ENCODE measurements around the gene RBM19.

GRCh38 chr12:113782873-113783272 lies 183.3 kb downstream of the RBM19 start:
- no peak for TF ChIP-seq CTCF (IDR thresholded peaks at IDR 0.05; ENCODE audit: low read depth, low read length, missing input control)
- TF ChIP-seq, protein P1, sequence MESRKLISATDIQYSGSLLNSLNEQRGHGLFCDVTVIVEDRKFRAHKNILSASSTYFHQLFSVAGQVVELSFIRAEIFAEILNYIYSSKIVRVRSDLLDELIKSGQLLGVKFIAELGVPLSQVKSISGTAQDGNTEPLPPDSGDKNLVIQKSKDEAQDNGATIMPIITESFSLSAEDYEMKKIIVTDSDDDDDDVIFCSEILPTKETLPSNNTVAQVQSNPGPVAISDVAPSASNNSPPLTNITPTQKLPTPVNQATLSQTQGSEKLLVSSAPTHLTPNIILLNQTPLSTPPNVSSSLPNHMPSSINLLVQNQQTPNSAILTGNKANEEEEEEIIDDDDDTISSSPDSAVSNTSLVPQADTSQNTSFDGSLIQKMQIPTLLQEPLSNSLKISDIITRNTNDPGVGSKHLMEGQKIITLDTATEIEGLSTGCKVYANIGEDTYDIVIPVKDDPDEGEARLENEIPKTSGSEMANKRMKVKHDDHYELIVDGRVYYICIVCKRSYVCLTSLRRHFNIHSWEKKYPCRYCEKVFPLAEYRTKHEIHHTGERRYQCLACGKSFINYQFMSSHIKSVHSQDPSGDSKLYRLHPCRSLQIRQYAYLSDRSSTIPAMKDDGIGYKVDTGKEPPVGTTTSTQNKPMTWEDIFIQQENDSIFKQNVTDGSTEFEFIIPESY (IDR thresholded peaks at IDR 0.05) = no peak
- TF ChIP-seq SP1 (IDR thresholded peaks at IDR 0.05) = no peak
- TF ChIP-seq, protein P2, sequence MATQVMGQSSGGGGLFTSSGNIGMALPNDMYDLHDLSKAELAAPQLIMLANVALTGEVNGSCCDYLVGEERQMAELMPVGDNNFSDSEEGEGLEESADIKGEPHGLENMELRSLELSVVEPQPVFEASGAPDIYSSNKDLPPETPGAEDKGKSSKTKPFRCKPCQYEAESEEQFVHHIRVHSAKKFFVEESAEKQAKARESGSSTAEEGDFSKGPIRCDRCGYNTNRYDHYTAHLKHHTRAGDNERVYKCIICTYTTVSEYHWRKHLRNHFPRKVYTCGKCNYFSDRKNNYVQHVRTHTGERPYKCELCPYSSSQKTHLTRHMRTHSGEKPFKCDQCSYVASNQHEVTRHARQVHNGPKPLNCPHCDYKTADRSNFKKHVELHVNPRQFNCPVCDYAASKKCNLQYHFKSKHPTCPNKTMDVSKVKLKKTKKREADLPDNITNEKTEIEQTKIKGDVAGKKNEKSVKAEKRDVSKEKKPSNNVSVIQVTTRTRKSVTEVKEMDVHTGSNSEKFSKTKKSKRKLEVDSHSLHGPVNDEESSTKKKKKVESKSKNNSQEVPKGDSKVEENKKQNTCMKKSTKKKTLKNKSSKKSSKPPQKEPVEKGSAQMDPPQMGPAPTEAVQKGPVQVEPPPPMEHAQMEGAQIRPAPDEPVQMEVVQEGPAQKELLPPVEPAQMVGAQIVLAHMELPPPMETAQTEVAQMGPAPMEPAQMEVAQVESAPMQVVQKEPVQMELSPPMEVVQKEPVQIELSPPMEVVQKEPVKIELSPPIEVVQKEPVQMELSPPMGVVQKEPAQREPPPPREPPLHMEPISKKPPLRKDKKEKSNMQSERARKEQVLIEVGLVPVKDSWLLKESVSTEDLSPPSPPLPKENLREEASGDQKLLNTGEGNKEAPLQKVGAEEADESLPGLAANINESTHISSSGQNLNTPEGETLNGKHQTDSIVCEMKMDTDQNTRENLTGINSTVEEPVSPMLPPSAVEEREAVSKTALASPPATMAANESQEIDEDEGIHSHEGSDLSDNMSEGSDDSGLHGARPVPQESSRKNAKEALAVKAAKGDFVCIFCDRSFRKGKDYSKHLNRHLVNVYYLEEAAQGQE (IDR thresholded peaks at IDR 0.05) = no peak
- TF ChIP-seq JUND (IDR thresholded peaks at IDR 0.05) = no peak
- TF ChIP-seq ATF3 (IDR thresholded peaks at IDR 0.05) = no peak
- no peak for TF ChIP-seq YY1 (IDR thresholded peaks at IDR 0.05)
- no peak for TF ChIP-seq RAD21 (IDR thresholded peaks at IDR 0.05)
- no peak for TF ChIP-seq HNF4G (IDR thresholded peaks at IDR 0.05)
- TF ChIP-seq GABPA (IDR thresholded peaks at IDR 0.05 in 1 of 2, conservative IDR thresholded peaks at IDR 0.05 in 1 of 2) = no peak
